K562 (cell line): ENCODE data around the gene DGCR6L. TPM values are rescaled to one million over a fixed set of nuclear protein-coding genes. Genes with fewer than 3 reads are reported as not detected.

ENCODE experiments used
- CUX1 ChIP-seq: fragments of 200-800 bp; sonication (Bioruptor generic); IDR thresholded peaks from 2 replicates; pipeline ENCODE4 v1.6.1; 2016; ENCODE audit warnings: missing genetic modification characterization, missing compliant biosample characterization
- ELK1 ChIP-seq: sonication (generic); formaldehyde crosslinking; IDR thresholded peaks from 2 replicates; pipeline ENCODE4 v1.8.1; 2022; ENCODE audit warnings: missing genetic modification reagents
- EP300 ChIP-seq: IDR thresholded peaks from 2 replicates; pipeline ENCODE4 v1.6.1; 2012; ENCODE audit warnings: low read length, improper control_type of control experiment
- HLTF ChIP-seq: fragments of 450-650 bp; IDR thresholded peaks from 2 replicates; pipeline ENCODE4 v1.6.1; 2016
- NR2C2 ChIP-seq, 2 experiments: fragments of 200-800 bp in 1 of 2; sonication (Bioruptor generic) in 1 of 2; sonication (generic) in 1 of 2; formaldehyde crosslinking in 1 of 2; IDR thresholded peaks; 2 replicates each; pipeline versions ENCODE4 v1.6.1 to v1.8.0; 2016 to 2022; ENCODE audit warnings: mild to moderate bottlenecking in 1 of 2, missing compliant biosample characterization in 1 of 2, missing genetic modification characterization in 1 of 2, missing genetic modification reagents in 1 of 2
- RBFOX2 ChIP-seq: fragments of 200-400 bp; formaldehyde crosslinking; IDR thresholded peaks from 2 replicates; pipeline ENCODE4 v1.6.1; 2017; ENCODE audit warnings: low read depth, mild to moderate bottlenecking, low read length, moderate library complexity
- RCOR1 ChIP-seq, 2 experiments: IDR thresholded peaks; 2 replicates each; pipeline ENCODE4 v1.6.1; 2012; ENCODE audit warnings: low read depth in 2 of 2, low read length in 2 of 2, borderline replicate concordance in 1 of 2, improper control_type of control experiment in 1 of 2
- SRSF9 ChIP-seq: fragments of 200-400 bp; formaldehyde crosslinking; IDR thresholded peaks from 2 replicates; pipeline ENCODE4 v1.6.1; 2017; ENCODE audit warnings: low read depth, low read length, borderline replicate concordance
- WHSC1 ChIP-seq: IDR thresholded peaks from one replicate; pipeline ENCODE4 v1.6.1; 2012; ENCODE audit warnings: low read length, control low read depth, inconsistent platforms
- ZFP30 ChIP-seq: fragments of 250-450 bp; sonication (Bioruptor Pico); IDR thresholded peaks from 2 replicates; pipeline ENCODE4 v1.8.0; 2022; ENCODE audit warnings: moderate library complexity, mild to moderate bottlenecking, inconsistent platforms, borderline replicate concordance
- ZKSCAN3 ChIP-seq: fragments of 250-450 bp; sonication (Bioruptor Pico); IDR thresholded peaks from 2 replicates; pipeline ENCODE4 v1.4.0; 2020
- ZNF354B ChIP-seq: fragments of 250-450 bp; sonication (Bioruptor Pico); IDR thresholded peaks from 2 replicates; pipeline ENCODE4 v1.4.0; 2020
- ZNF431 ChIP-seq: sonication (generic); formaldehyde crosslinking; IDR thresholded peaks from 2 replicates; pipeline ENCODE4 v1.8.0; 2022; ENCODE audit warnings: mild to moderate bottlenecking, missing genetic modification reagents
- ZSCAN32 ChIP-seq: fragments of 450-650 bp; formaldehyde crosslinking; IDR thresholded peaks from 2 replicates; pipeline ENCODE4 v1.4.0; 2020; ENCODE audit warnings: mild to moderate bottlenecking, moderate library complexity
- polyA plus RNA-seq, 8 experiments: library from polyadenylated mRNA; depleted of rRNA in 4 of 8; stranded (reverse) in 5 of 8; unstranded in 3 of 8; fragments of >200 nt; fragmentation: Nextera tagmentation in 2 of 8; fragmentation: Illumina TruSeq in 1 of 8; extraction: Ambion mirVana in 2 of 8; extraction: Trizol in 1 of 8; gene quantifications; 2 replicates each; pipeline versions ENCODE4 v1.2.1 to v1.2.3, GENCODE V29; 2011 to 2014; ENCODE audit warnings: inconsistent platforms in 1 of 8, missing spikeins in 1 of 8
- total RNA-seq, 7 experiments: library from RNA; depleted of rRNA in 6 of 7; stranded (reverse); fragments of >200 nt in 6 of 7; fragmentation: Illumina TruSeq in 2 of 7; extraction: Trizol in 2 of 7; gene quantifications; 2 replicates each; pipeline versions ENCODE4 v1.2.1 to v1.2.3, GENCODE V29; 2011 to 2021; ENCODE audit warnings: low replicate concordance in 1 of 7
- TF ChIP-seq, protein P1 (sequence below): sonication (generic); formaldehyde crosslinking; IDR thresholded peaks from 2 replicates; pipeline ENCODE4 v1.8.1; 2023; ENCODE audit warnings: mild to moderate bottlenecking, missing genetic modification reagents
- TF ChIP-seq, protein P2 (sequence below), 2 experiments: fragments of 150-350 bp in 1 of 2; IDR thresholded peaks; 2 replicates each; pipeline ENCODE4 v1.6.1; 2012 to 2016; ENCODE audit warnings: low read depth in 2 of 2, low read length in 2 of 2, mild to moderate bottlenecking in 1 of 2, moderate library complexity in 1 of 2

DGCR6L gene
- total and polyA plus RNA-seq, 9 of the 15 experiments (the other 6 are each of a cell fraction or from before 2014, with no cell fraction given): 3.6 to 151 (median 51.0) TPM

GRCh38 chr22:20268279-20269012 is 51.4 kb downstream of the DGCR6L start, which contains the start of gene RTN4R (continued):
- TF ChIP-seq CUX1 (CRISPR knock-in tag) (no peak), HLTF (no peak), ELK1 (CRISPR knock-in tag) (peak; percentile 84), ZSCAN32 (CRISPR knock-in tag) (0 out of 2 replicates have a peak, but pooled peaks have one; percentile 4), ZKSCAN3 (CRISPR knock-in tag) (no peak), WHSC1 (no peak), RCOR1 (IDR thresholded peaks at IDR 0.05; ENCODE audit: borderline replicate concordance in 1 of 2, low read depth in 2 of 2, low read length in 2 of 2) (peak in 1 of 2 experiments; percentile 90; a peak in 3 of 4 replicates), ZNF354B (CRISPR knock-in tag) (no peak), RBFOX2 (0 out of 2 replicates have a peak, but pooled peaks have one; percentile 20), ZFP30 (CRISPR knock-in tag) (no peak), SRSF9 (no peak), NR2C2 (CRISPR knock-in tag; IDR thresholded peaks at IDR 0.05) (no peak), NR2C2 (tag; IDR thresholded peaks at IDR 0.05) (no peak), ZNF431 (CRISPR knock-in tag) (no peak), EP300 (peak; percentile 52)
- TF ChIP-seq, protein P1, sequence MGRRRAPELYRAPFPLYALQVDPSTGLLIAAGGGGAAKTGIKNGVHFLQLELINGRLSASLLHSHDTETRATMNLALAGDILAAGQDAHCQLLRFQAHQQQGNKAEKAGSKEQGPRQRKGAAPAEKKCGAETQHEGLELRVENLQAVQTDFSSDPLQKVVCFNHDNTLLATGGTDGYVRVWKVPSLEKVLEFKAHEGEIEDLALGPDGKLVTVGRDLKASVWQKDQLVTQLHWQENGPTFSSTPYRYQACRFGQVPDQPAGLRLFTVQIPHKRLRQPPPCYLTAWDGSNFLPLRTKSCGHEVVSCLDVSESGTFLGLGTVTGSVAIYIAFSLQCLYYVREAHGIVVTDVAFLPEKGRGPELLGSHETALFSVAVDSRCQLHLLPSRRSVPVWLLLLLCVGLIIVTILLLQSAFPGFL: no peak
- TF ChIP-seq, protein P2, sequence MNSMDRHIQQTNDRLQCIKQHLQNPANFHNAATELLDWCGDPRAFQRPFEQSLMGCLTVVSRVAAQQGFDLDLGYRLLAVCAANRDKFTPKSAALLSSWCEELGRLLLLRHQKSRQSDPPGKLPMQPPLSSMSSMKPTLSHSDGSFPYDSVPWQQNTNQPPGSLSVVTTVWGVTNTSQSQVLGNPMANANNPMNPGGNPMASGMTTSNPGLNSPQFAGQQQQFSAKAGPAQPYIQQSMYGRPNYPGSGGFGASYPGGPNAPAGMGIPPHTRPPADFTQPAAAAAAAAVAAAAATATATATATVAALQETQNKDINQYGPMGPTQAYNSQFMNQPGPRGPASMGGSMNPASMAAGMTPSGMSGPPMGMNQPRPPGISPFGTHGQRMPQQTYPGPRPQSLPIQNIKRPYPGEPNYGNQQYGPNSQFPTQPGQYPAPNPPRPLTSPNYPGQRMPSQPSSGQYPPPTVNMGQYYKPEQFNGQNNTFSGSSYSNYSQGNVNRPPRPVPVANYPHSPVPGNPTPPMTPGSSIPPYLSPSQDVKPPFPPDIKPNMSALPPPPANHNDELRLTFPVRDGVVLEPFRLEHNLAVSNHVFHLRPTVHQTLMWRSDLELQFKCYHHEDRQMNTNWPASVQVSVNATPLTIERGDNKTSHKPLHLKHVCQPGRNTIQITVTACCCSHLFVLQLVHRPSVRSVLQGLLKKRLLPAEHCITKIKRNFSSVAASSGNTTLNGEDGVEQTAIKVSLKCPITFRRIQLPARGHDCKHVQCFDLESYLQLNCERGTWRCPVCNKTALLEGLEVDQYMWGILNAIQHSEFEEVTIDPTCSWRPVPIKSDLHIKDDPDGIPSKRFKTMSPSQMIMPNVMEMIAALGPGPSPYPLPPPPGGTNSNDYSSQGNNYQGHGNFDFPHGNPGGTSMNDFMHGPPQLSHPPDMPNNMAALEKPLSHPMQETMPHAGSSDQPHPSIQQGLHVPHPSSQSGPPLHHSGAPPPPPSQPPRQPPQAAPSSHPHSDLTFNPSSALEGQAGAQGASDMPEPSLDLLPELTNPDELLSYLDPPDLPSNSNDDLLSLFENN (IDR thresholded peaks at IDR 0.05; ENCODE audit: low read depth in 2 of 2, low read length in 2 of 2): peak in 1 of 2 experiments; percentile 53; a peak in 1 of 4 replicates
